ENCODE results near the gene LIG1.

Gene LIG1

GRCh38 chr19:48169939-48170803, at the start of gene LIG1, which contains the start of gene ZSWIM9:
Gene LIG1 (minus strand): TSS chr19:48170344. CDS start chr19:48165566, 4,778 bp downstream.
Gene ZSWIM9 (plus strand): TSS chr19:48170680. CDS start chr19:48171803, 1,123 bp downstream.
- intact Hi-C loops (cut with DNase I; ENCODE audit: low total_unique reads): loop anchor here (10.0 kb wide), 1 partner anchor 85 kb away; the partner anchor contains the start of gene CARD8
- Histone ChIP-seq H3K36me3 (peaks cover 8 to 30% (median 16%) of the 10 kb centered on the region in 3 donors), H3K4me3 (peak within 1 kb of the TSS; percentile 83 to 84), H3K27ac (peak within 1 kb of the TSS; percentile 86 to 89), H3K27me3 (no peaks in the 10 kb centered on the region), H3K4me1 (peaks cover 0 to 19% (median 17%) of the 10 kb centered on the region in 4 donors), H3K9me3 (no peaks in the 10 kb centered on the region)
- peak; percentile 88 to 95 for DNase-seq
- no peak for TF ChIP-seq CTCF (IDR thresholded peaks at IDR 0.05)

GRCh38 chr19:48218997-48219396, 48.9 kb upstream of the LIG1 start:
- no peaks in the 10 kb centered on the region for H3K4me1 ChIP-seq
- no peak for TF ChIP-seq CTCF (IDR thresholded peaks at IDR 0.05)
- intact Hi-C loops (cut with DNase I; ENCODE audit: low total_unique reads): no loop called here
- H3K4me3 ChIP-seq: no peak overlapping the region
- no peak for DNase-seq
- H3K27me3 ChIP-seq: no peaks in the 10 kb centered on the region
- H3K36me3 ChIP-seq: peaks cover 0 to 22% (median 7%) of the 10 kb centered on the region in 3 donors
- H3K9me3 ChIP-seq: no peaks in the 10 kb centered on the region
- no peak overlapping the region for H3K27ac ChIP-seq

- DNase-seq: no peak
- H3K27me3 ChIP-seq: no peaks in the 10 kb centered on the region
- H3K9me3 ChIP-seq: no peaks in the 10 kb centered on the region
- intact Hi-C loops (cut with DNase I; ENCODE audit: low total_unique reads): no loop called here
- H3K4me3 ChIP-seq: no peak overlapping the region
- H3K4me1 ChIP-seq: no peaks in the 10 kb centered on the region
- no peak for TF ChIP-seq CTCF (IDR thresholded peaks at IDR 0.05)
- H3K27ac ChIP-seq: no peak overlapping the region
- peaks cover 0 to 26% (median 10%) of the 10 kb centered on the region in 3 donors for H3K36me3 ChIP-seq
These were observed 46.8 kb upstream of the LIG1 start for GRCh38 chr19:48216933-48217332.

- Histone ChIP-seq H3K27me3 (no peaks in the 10 kb centered on the region), H3K4me1 (no peaks in the 10 kb centered on the region), H3K9me3 (no peaks in the 10 kb centered on the region), H3K4me3 (no peak overlapping the region), H3K36me3 (peaks cover 0 to 39% (median 11%) of the 10 kb centered on the region in 3 donors), H3K27ac (no peak overlapping the region)
- no peak for DNase-seq
- no peak for TF ChIP-seq CTCF (IDR thresholded peaks at IDR 0.05)
- intact Hi-C loops (cut with DNase I; ENCODE audit: low total_unique reads): no loop called here
These were observed 43.8 kb upstream of the LIG1 start for GRCh38 chr19:48213959-48214358.

- peaks cover 0 to under 1% (median 0%) of the 10 kb centered on the region in 4 donors for H3K4me1 ChIP-seq
- no peak for DNase-seq
- no peaks in the 10 kb centered on the region for H3K27me3 ChIP-seq
- H3K36me3 ChIP-seq: peaks cover 0 to 25% (median 8%) of the 10 kb centered on the region in 3 donors
- no peak overlapping the region for H3K4me3 ChIP-seq
- no peak for TF ChIP-seq CTCF (IDR thresholded peaks at IDR 0.05)
- no peak overlapping the region for H3K27ac ChIP-seq
- H3K9me3 ChIP-seq: no peaks in the 10 kb centered on the region
- intact Hi-C loops (cut with DNase I; ENCODE audit: low total_unique reads): no loop called here
These were observed 39.9 kb upstream of the LIG1 start for GRCh38 chr19:48210005-48210404.

Measured in tibial artery (tissue), 4 donors.